MM.1S (cell line): Measurements from ENCODE around the gene OSBPL2.

Experiments
- DNase-seq: peaks from one replicate; pipeline ENCODE4 v3.0.0-alpha.2; 2015
- H2AFZ ChIP-seq: fragments of 300-600 bp; sonication (generic); 2 replicates; pipeline ENCODE4 v1.6.0; 2016; ENCODE audit warnings: antibody characterized with exemption, low read length
- H3F3A ChIP-seq: fragments of 300-600 bp; sonication (generic); 2 replicates; pipeline ENCODE4 v1.6.1; 2016; ENCODE audit warnings: mild to moderate bottlenecking, antibody characterized with exemption, low read length, moderate library complexity, mixed read lengths; ENCODE audit not compliant: insufficient read depth
- H3K27ac ChIP-seq: fragments of 300-600 bp; sonication (generic); 2 replicates; pipeline ENCODE4 v1.5.1; 2016; ENCODE audit warnings: mild to moderate bottlenecking, low read length
- H3K27me3 ChIP-seq: fragments of 300-600 bp; sonication (generic); replicated peaks from 2 replicates; pipeline ENCODE4 v1.6.0; 2016; ENCODE audit warnings: low read length; ENCODE audit not compliant: insufficient read depth
- H3K36me3 ChIP-seq: fragments of 300-600 bp; sonication (generic); replicated peaks from 2 replicates; pipeline ENCODE4 v1.6.1; 2016; ENCODE audit warnings: mild to moderate bottlenecking, low read length, mixed read lengths; ENCODE audit not compliant: insufficient read depth
- H3K4me1 ChIP-seq: fragments of 300-600 bp; sonication (generic); 2 replicates; pipeline ENCODE4 v1.6.1; 2016; ENCODE audit warnings: low read length, mixed read lengths
- H3K4me2 ChIP-seq: fragments of 300-600 bp; sonication (generic); 2 replicates; pipeline ENCODE4 v1.6.0; 2016; ENCODE audit warnings: low read depth, low read length
- H3K4me3 ChIP-seq: fragments of 300-600 bp; sonication (generic); 2 replicates; pipeline ENCODE4 v1.5.1; 2016; ENCODE audit warnings: low read length, mixed read lengths
- H3K79me2 ChIP-seq: fragments of 300-600 bp; sonication (generic); 2 replicates; pipeline ENCODE4 v1.6.1; 2016; ENCODE audit warnings: mixed run types, low read length, mixed read lengths
- H3K9ac ChIP-seq: fragments of 300-600 bp; sonication (generic); 2 replicates; pipeline ENCODE4 v1.6.1; 2016; ENCODE audit warnings: low read length, mixed read lengths
- H3K9me2 ChIP-seq: fragments of 300-600 bp; sonication (generic); replicated peaks from 2 replicates; pipeline ENCODE4 v1.6.1; 2016; ENCODE audit warnings: mild to moderate bottlenecking, low read length, mixed read lengths; ENCODE audit not compliant: insufficient read depth
- H3K9me3 ChIP-seq: fragments of 300-600 bp; sonication (generic); replicated peaks from 2 replicates; pipeline ENCODE4 v1.6.1; 2016; ENCODE audit warnings: mild to moderate bottlenecking, low read length, mixed read lengths; ENCODE audit not compliant: insufficient read depth
- H4K20me1 ChIP-seq: fragments of 300-600 bp; sonication (generic); 2 replicates; pipeline ENCODE4 v1.6.1; 2016; ENCODE audit warnings: mild to moderate bottlenecking, low read length, moderate library complexity, mixed read lengths; ENCODE audit not compliant: insufficient read depth
- CTCF ChIP-seq: fragments of 300-600 bp; sonication (generic); IDR thresholded peaks from 2 replicates; pipeline ENCODE4 v1.5.1; 2016; ENCODE audit warnings: antibody characterized with exemption, low read length, mixed read lengths
- EZH2 ChIP-seq: fragments of 300-600 bp; sonication (generic); optimal IDR thresholded peaks from 2 replicates; pipeline ENCODE3; 2017; ENCODE audit warnings: low read depth, mild to moderate bottlenecking, antibody characterized with exemption, low read length, mixed read lengths
- EZH2phosphoT487 ChIP-seq: fragments of 300-600 bp; sonication (generic); IDR thresholded peaks from 2 replicates; pipeline ENCODE4 v1.6.1; 2018; ENCODE audit warnings: antibody characterized with exemption, low read length

Gene OSBPL2

GRCh38 chr20:62293111-62293784 is 54.9 kb downstream of the OSBPL2 start:
- Histone ChIP-seq H3F3A (no peaks in the 10 kb centered on the region), H3K79me2 (no peaks in the 10 kb centered on the region), H3K36me3 (no peaks in the 10 kb centered on the region), H3K9ac (no peak overlapping the region), H2AFZ (no peak overlapping the region), H3K4me2 (no peak overlapping the region), H3K27ac (no peak overlapping the region), H3K9me2 (no peaks in the 10 kb centered on the region), H3K4me1 (no peaks in the 10 kb centered on the region), H4K20me1 (no peaks in the 10 kb centered on the region), H3K27me3 (no peaks in the 10 kb centered on the region), H3K4me3 (no peak overlapping the region), H3K9me3 (no peaks in the 10 kb centered on the region)
- TF ChIP-seq CTCF, result no peak
- TF ChIP-seq EZH2, result no peak
- TF ChIP-seq EZH2phosphoT487, result no peak
- no peak for DNase-seq

- Histone ChIP-seq H3K27me3 (no peaks in the 10 kb centered on the region), H2AFZ (no peak overlapping the region), H3K4me2 (no peak overlapping the region), H3K79me2 (no peaks in the 10 kb centered on the region), H3F3A (no peaks in the 10 kb centered on the region), H3K27ac (no peak overlapping the region), H3K4me3 (no peak overlapping the region), H3K9me2 (no peaks in the 10 kb centered on the region), H4K20me1 (no peaks in the 10 kb centered on the region), H3K9me3 (no peaks in the 10 kb centered on the region), H3K36me3 (no peaks in the 10 kb centered on the region), H3K4me1 (no peaks in the 10 kb centered on the region), H3K9ac (no peak overlapping the region)
- TF ChIP-seq EZH2phosphoT487, result no peak
- TF ChIP-seq EZH2, result no peak
- TF ChIP-seq CTCF, result no peak
- DNase-seq, result no peak
Measured at GRCh38 chr20:62293946-62294345, 55.6 kb downstream of the OSBPL2 start.

GRCh38 chr20:62294516-62294915 is 56.2 kb downstream of the OSBPL2 start:
- Histone ChIP-seq H3K9me2 (no peaks in the 10 kb centered on the region), H3K79me2 (no peaks in the 10 kb centered on the region), H3F3A (no peaks in the 10 kb centered on the region), H4K20me1 (no peaks in the 10 kb centered on the region), H3K9ac (no peak overlapping the region), H3K27me3 (no peaks in the 10 kb centered on the region), H3K36me3 (no peaks in the 10 kb centered on the region), H3K4me1 (no peaks in the 10 kb centered on the region), H3K4me3 (no peak overlapping the region), H3K9me3 (no peaks in the 10 kb centered on the region), H2AFZ (no peak overlapping the region), H3K4me2 (no peak overlapping the region), H3K27ac (no peak overlapping the region)
- TF ChIP-seq EZH2 (no peak), CTCF (no peak), EZH2phosphoT487 (no peak)
- no peak for DNase-seq
